ENCODE data around the gene ATG4A.

ATG4A gene

GRCh38 chrX:108169768-108170167 is 78.2 kb downstream of the ATG4A start:
- no peak for DNase-seq

GRCh38 chrX:108171671-108172070 is 80.1 kb downstream of the ATG4A start:
- DNase-seq, result no peak

GRCh38 chrX:108173874-108174273 is 82.3 kb downstream of the ATG4A start:
- no peak for DNase-seq

- no peak for DNase-seq
Observed at GRCh38 chrX:108177351-108178142, 86.0 kb downstream of the ATG4A start.

- DNase-seq, result no peak
Observed at GRCh38 chrX:108178143-108178498, 86.5 kb downstream of the ATG4A start.

- DNase-seq, result no peak
Observed at GRCh38 chrX:108186811-108187210, 95.2 kb downstream of the ATG4A start.

- no peak for DNase-seq
Observed at GRCh38 chrX:108198420-108198819, 106.8 kb downstream of the ATG4A start.

GRCh38 chrX:108199041-108199440 is 107.5 kb downstream of the ATG4A start:
- no peak for DNase-seq

- no peak for DNase-seq
Observed at GRCh38 chrX:108199691-108200090, 108.1 kb downstream of the ATG4A start.

GRCh38 chrX:108203540-108203939 is 112.0 kb downstream of the ATG4A start:
- DNase-seq, result no peak
